PC-3 (cell line): ENCODE results near the gene KRT82. TPM values are rescaled to one million over a fixed set of nuclear protein-coding genes. Genes with fewer than 3 reads are reported as not detected.
A peak's percentile ranks its signal among the peaks of the same experiment; 100 is the strongest.

Experiments used
- ATAC-seq: fragments of 200-7000 bp; cut with Tn5 transposase; 2 replicates; pipeline ENCODE4 v1.9.1; 2020; ENCODE audit warnings: mild to moderate bottlenecking, moderate library complexity
- BruUV-seq: library from RNA; stranded (reverse); fragments of 400-500 nt; replicated peaks from 2 replicates; lab custom pipeline; 2021; lab: Mats Ljungman, UMichigan
- CTCF ChIA-PET: fragments of 300-600 bp; sonication (Branson Sonifier 250); formaldehyde crosslinking; loops from one replicate; lab custom pipeline; 2022; ENCODE audit warnings: antibody characterized with exemption; lab: Charles Lee
- POLR2A ChIA-PET: fragments of 300-600 bp; sonication (Branson Sonifier 250); formaldehyde crosslinking; loops from one replicate; lab custom pipeline; 2022; ENCODE audit warnings: antibody characterized with exemption; ENCODE audit not compliant: unreplicated experiment; lab: Charles Lee
- DNase-seq: peaks from one replicate; pipeline ENCODE4 v3.0.0-alpha.2; 2015
- H2AFZ ChIP-seq: fragments of 300-600 bp; sonication (generic); 2 replicates; pipeline ENCODE4 v1.6.0; 2016; ENCODE audit warnings: antibody characterized with exemption, low read length
- H3F3A ChIP-seq: fragments of 300-600 bp; sonication (generic); one replicate; pipeline ENCODE4 v1.6.0; 2017; ENCODE audit warnings: antibody characterized with exemption, low read length, control low read depth, mild to moderate bottlenecking; ENCODE audit not compliant: unreplicated experiment
- H3K27ac ChIP-seq: fragments of 300-600 bp; sonication (generic); 2 replicates; pipeline ENCODE4 v1.5.1; 2016; ENCODE audit warnings: mild to moderate bottlenecking, low read length
- H3K27me3 ChIP-seq: fragments of 300-600 bp; sonication (generic); 2 replicates; pipeline ENCODE4 v1.6.1; 2016; ENCODE audit warnings: low read length, mixed read lengths
- H3K36me3 ChIP-seq: fragments of 300-600 bp; sonication (generic); 2 replicates; pipeline ENCODE4 v1.6.1; 2016; ENCODE audit warnings: low read depth, mixed run types, low read length, mixed read lengths
- H3K4me1 ChIP-seq: fragments of 300-600 bp; sonication (generic); 2 replicates; pipeline ENCODE4 v1.5.1; 2016; ENCODE audit warnings: low read length; ENCODE audit not compliant: insufficient read depth
- H3K4me2 ChIP-seq: fragments of 300-600 bp; sonication (generic); 2 replicates; pipeline ENCODE4 v1.6.0; 2016; ENCODE audit warnings: low read length
- H3K4me3 ChIP-seq: fragments of 300-600 bp; sonication (generic); 2 replicates; pipeline ENCODE4 v1.5.1; 2016; ENCODE audit warnings: mild to moderate bottlenecking, low read length, mixed read lengths
- H3K79me2 ChIP-seq: fragments of 300-600 bp; sonication (generic); 2 replicates; pipeline ENCODE4 v1.6.1; 2017; ENCODE audit warnings: low read length, mixed read lengths
- H3K9ac ChIP-seq: fragments of 300-600 bp; sonication (generic); 2 replicates; pipeline ENCODE4 v1.6.0; 2016; ENCODE audit warnings: mild to moderate bottlenecking, low read length
- H3K9me2 ChIP-seq: fragments of 300-600 bp; sonication (generic); replicated peaks from 2 replicates; pipeline ENCODE4 v1.6.1; 2016; ENCODE audit warnings: mixed run types, low read length, mixed read lengths
- H3K9me3 ChIP-seq: fragments of 300-600 bp; sonication (generic); 2 replicates; pipeline ENCODE4 v1.6.1; 2016; ENCODE audit warnings: low read length, mixed read lengths
- H4K20me1 ChIP-seq: fragments of 300-600 bp; sonication (generic); 2 replicates; pipeline ENCODE4 v1.6.1; 2016; ENCODE audit warnings: low read length, mixed read lengths
- CTCF ChIP-seq: fragments of 300-600 bp; sonication (generic); conservative IDR thresholded peaks from 2 replicates; pipeline ENCODE4 v1.5.1; 2017; ENCODE audit warnings: antibody characterized with exemption, low read depth, mild to moderate bottlenecking, low read length
- EZH2 ChIP-seq: fragments of 300-600 bp; sonication (generic); IDR thresholded peaks from one replicate; pipeline ENCODE4 v1.6.1; 2017; ENCODE audit warnings: antibody characterized with exemption, mild to moderate bottlenecking, low read length; ENCODE audit not compliant: unreplicated experiment
- EZH2phosphoT487 ChIP-seq: fragments of 300-600 bp; sonication (generic); IDR thresholded peaks from 2 replicates; pipeline ENCODE4 v1.6.1; 2018; ENCODE audit warnings: mild to moderate bottlenecking, antibody characterized with exemption, low read length, borderline replicate concordance
- intact Hi-C: fragments of 100-400 bp; cut with micrococcal nuclease; formaldehyde crosslinking; loops from 2 replicates; pipeline ENCODE4 v1.9.0; 2023
- total RNA-seq: library from RNA; depleted of rRNA; stranded (reverse); fragments of >200 nt; gene quantifications from 2 replicates; pipeline ENCODE4 v1.2.3, GENCODE V29; 2014

The KRT82 gene
- total RNA-seq, 1 experiment from 2014 or later = 0.29 TPM

GRCh38 chr12:52423035-52423434 lies 16.9 kb upstream of the KRT82 start:
- Histone ChIP-seq H3K4me3 (no peak overlapping the region), H3K36me3 (no peaks in the 10 kb centered on the region), H2AFZ (no peak overlapping the region), H3K9me2 (no peaks in the 10 kb centered on the region), H3F3A (no peaks in the 10 kb centered on the region), H3K4me2 (no peak overlapping the region), H4K20me1 (no peaks in the 10 kb centered on the region), H3K27ac (no peak overlapping the region), H3K4me1 (peaks cover 19% of the 10 kb centered on the region; the same call in 1 of the 2 replicates), H3K9ac (no peak overlapping the region), H3K79me2 (no peaks in the 10 kb centered on the region), H3K27me3 (no peaks in the 10 kb centered on the region), H3K9me3 (no peaks in the 10 kb centered on the region)
- ATAC-seq = no peak
- POLR2A ChIA-PET = no interaction called here
- no TSS peak for BruUV-seq
- intact Hi-C loops = no loop called here
- no peak for DNase-seq
- CTCF ChIA-PET = no interaction called here
- no peak for TF ChIP-seq EZH2phosphoT487
- no peak for TF ChIP-seq CTCF
- no peak for TF ChIP-seq EZH2

GRCh38 chr12:52419656-52420055 lies 13.5 kb upstream of the KRT82 start:
- DNase-seq (no peak), ATAC-seq (no peak)
- Histone ChIP-seq H3K4me2 (no peak overlapping the region), H3K36me3 (no peaks in the 10 kb centered on the region), H4K20me1 (no peaks in the 10 kb centered on the region), H3K9me3 (no peaks in the 10 kb centered on the region), H3F3A (no peaks in the 10 kb centered on the region), H3K9ac (no peak overlapping the region), H3K79me2 (no peaks in the 10 kb centered on the region), H3K9me2 (no peaks in the 10 kb centered on the region), H3K4me3 (no peak overlapping the region), H3K27me3 (no peaks in the 10 kb centered on the region), H3K4me1 (peaks cover 16% of the 10 kb centered on the region; the same call in 1 of the 2 replicates), H3K27ac (no peak overlapping the region), H2AFZ (no peak overlapping the region)
- no TSS peak for BruUV-seq
- ChIA-PET POLR2A (no interaction called here), CTCF (no interaction called here)
- TF ChIP-seq EZH2phosphoT487 (no peak), EZH2 (no peak), CTCF (no peak)
- intact Hi-C loops = no loop called here

- Histone ChIP-seq H3K4me1 (peaks cover 9% of the 10 kb centered on the region; the same call in 1 of the 2 replicates), H3K9ac (no peak overlapping the region), H4K20me1 (no peaks in the 10 kb centered on the region), H3K4me2 (no peak overlapping the region), H3K36me3 (no peaks in the 10 kb centered on the region), H2AFZ (no peak overlapping the region), H3K9me2 (no peaks in the 10 kb centered on the region), H3K79me2 (no peaks in the 10 kb centered on the region), H3K27ac (no peak overlapping the region), H3K4me3 (no peak overlapping the region), H3K9me3 (no peaks in the 10 kb centered on the region), H3K27me3 (no peaks in the 10 kb centered on the region), H3F3A (no peaks in the 10 kb centered on the region)
- TF ChIP-seq EZH2 (no peak), EZH2phosphoT487 (no peak), CTCF (no peak)
- ATAC-seq (no peak), DNase-seq (peak; percentile 21)
- no TSS peak for BruUV-seq
- intact Hi-C loops = no loop called here
- ChIA-PET POLR2A (no interaction called here), CTCF (no interaction called here)
Measured at GRCh38 chr12:52418576-52419110, 12.5 kb upstream of the KRT82 start.
